H4 (cell line): Measurements from ENCODE around the gene FOLR3. TPM values are rescaled to one million over a fixed set of nuclear protein-coding genes. Genes with fewer than 3 reads are reported as not detected.
A peak's percentile ranks its signal among the peaks of the same experiment; 100 is the strongest.
"Not testable (repeated sequence)": the region's sequence is repeated elsewhere in the genome, so short reads cannot be mapped to it uniquely, and the experiment has no call there.

Experiments used
- DNase-seq: peaks from one replicate; pipeline ENCODE4 v3.0.0-alpha.2; 2015; ENCODE audit warnings: low spot score
- total RNA-seq: library from RNA; depleted of rRNA; stranded (reverse); fragments of >200 nt; shearing (Covaris generic); gene quantifications from 2 replicates; pipeline ENCODE4 v1.2.3, GENCODE V29; 2014; rRNA removed

Gene FOLR3
- not detected in 2 replicates for total RNA-seq

GRCh38 chr11:72135473-72135872 is at the start of gene FOLR3:
TSS of gene FOLR3 (plus strand) at chr11:72135725. CDS start at chr11:72135953, 228 bp downstream.
- not testable (repeated sequence) for DNase-seq

DNA sequence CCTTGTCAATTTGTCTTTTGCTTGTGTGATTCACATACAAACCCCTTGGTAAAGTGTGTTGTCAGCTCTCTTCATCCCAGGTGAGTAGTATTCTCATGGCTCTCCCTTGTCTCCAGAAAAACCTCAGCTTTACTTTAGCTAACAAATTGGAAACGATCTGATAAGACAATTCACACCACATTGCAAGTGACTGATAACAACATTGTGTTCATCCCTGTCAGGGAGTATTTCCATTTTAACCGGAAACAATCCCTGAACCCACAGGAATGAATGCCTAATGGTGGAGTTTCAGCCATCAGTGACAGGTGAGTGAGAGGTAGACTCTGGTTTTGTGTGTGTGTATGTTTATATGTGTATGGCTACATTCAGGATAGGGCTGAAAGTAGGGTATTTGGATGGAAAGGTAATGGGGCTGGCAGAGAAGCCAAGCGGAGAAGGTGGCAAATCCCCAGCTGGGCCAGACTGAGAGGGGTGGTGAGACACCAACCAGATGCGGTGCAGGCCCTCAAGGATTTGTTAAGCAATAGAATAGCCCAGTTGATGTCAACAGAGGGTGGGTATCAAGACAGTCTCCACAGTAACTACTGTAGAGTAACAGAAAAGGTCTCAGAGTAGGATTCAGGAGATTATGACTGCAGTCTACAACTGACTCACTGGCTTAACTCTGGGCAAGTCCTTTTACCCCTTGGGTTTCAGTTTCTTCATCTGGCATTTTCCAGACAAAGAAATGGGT is 47.3 kb upstream of the FOLR3 start:
- no peak for DNase-seq

DNA sequence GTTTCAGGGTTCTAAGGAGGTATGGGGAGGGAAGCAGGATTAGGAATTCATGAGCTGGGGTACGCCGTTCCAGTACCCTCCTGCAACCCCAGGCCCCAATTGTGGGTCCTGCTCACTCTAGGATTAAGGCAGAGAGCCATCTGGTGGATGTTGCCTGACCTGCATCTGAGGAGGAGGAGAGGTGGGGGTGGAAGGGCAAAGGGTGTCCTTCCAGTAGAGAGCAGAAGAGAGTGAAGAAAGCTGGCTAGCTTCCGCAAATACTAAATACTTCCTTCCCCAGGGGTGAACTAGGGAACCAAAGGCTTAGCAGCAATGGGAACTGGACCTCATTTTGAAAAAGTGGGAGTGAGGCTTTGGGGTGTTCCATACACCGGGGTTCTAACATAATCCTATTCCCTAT is 44.2 kb upstream of the FOLR3 start:
- DNase-seq: peak; percentile 59

- DNase-seq: no peak
These were observed 36.8 kb upstream of the FOLR3 start for GRCh38 chr11:72098741-72099140.

DNA sequence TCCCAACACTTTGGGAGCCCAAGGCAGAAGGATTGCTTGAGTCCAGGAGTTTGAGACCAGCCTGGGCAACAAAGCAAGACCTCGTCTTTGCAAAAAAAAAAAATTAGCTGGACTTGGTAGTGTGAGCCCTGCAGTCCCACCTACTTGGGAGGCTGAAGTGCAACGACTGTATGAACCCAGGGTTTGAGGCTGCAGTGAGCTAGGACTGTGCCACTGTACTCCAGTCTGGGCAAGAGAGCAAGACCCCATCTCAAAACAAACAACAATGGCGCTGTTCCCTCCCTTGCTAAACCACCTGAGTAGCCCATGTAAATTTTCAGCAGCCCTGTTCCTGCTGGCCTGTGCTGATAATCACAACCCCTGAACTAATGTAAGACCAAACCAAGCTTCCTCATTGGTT is 35.5 kb upstream of the FOLR3 start:
- no peak for DNase-seq

DNA sequence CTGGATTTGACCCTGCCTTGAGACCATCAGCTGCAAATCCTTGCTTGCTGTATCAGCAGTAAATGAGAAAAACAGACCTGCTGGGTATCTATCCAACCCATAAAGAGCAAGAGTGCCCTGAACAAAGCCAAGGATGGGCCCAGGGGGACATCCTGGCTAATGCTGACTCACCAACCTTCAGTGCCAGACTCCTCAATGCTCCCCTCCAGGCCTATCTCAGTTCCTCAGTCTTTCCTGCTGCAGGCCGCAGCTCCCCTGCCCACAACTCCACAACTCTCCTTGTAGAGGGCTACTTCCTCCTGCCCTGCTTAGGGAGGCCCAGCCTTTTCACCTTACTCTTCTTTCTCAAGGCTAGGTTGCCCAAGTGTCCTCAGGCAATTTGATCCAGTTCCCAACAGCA is 35.1 kb upstream of the FOLR3 start:
- DNase-seq: no peak

GRCh38 chr11:72102162-72102561 is 33.4 kb upstream of the FOLR3 start:
- no peak for DNase-seq

GRCh38 chr11:72102631-72102945 is 32.9 kb upstream of the FOLR3 start:
- DNase-seq: no peak

DNA sequence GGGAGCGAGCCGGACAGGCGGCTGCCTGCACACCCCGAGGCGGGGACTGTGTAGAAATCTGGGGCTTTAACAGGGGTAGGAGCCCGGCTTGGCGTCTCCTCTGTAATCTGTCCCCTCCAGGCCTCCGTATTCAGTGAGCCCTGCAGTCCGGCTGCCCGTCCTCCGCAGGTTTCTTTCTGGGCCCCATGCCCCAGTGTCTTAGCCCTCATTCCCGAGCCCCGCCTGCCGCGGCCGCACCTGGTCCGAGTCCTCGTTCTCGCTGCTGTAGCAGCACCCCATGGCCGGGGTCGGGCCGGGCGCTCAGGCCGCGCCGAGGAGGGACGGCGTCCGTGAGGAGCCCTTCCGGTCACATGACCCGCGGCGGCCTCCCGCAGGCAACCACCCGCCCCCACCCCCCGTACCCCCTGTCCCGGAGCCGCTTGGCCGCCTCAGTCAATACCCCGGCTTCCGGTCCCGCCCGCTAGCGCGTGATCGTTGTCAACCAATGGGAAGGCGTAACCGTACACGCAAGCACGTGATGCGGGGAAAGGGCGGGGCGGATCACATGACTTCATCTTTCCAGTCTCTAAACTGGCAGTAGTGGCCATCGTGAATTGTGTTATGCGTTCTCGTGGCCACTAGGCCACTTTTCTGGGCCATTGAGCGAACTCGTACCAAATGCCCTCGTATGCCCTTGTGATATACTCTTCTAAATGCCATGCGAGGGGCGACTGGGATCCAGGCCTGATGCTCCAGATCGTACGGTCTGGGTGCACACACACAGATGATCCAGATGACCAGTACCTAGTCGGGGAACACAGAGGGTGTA is 32.4 kb upstream of the FOLR3 start, which contains the start of gene LAMTOR1:
Gene LAMTOR1, minus strand, starts transcription at position 352 of the 808 bp plus-strand sequence. Its CDS starts 73 bp downstream, at position 279.
- DNase-seq: peak; percentile 99

GRCh38 chr11:72103754-72104167 is 31.8 kb upstream of the FOLR3 start:
- DNase-seq: no peak

DNA sequence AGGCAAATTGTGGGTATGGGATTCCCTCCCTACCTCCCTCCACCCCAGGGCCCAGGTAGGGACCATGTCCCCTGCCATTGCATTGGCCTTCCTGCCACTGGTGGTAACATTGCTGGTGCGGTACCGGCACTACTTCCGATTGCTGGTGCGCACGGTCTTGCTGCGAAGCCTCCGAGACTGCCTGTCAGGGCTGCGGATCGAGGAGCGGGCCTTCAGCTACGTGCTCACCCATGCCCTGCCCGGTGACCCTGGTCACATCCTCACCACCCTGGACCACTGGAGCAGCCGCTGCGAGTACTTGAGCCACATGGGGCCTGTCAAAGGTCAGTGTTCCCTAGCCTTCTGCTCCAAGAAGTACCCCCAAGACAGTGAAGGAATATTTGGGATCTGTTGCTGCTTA is 29.6 kb upstream of the FOLR3 start, which contains the start of gene TOMT:
Gene TOMT, plus strand, starts transcription at position 37 of the 400 bp plus-strand sequence. Its CDS starts 28 bp downstream, at position 65.
- no peak for DNase-seq

DNA sequence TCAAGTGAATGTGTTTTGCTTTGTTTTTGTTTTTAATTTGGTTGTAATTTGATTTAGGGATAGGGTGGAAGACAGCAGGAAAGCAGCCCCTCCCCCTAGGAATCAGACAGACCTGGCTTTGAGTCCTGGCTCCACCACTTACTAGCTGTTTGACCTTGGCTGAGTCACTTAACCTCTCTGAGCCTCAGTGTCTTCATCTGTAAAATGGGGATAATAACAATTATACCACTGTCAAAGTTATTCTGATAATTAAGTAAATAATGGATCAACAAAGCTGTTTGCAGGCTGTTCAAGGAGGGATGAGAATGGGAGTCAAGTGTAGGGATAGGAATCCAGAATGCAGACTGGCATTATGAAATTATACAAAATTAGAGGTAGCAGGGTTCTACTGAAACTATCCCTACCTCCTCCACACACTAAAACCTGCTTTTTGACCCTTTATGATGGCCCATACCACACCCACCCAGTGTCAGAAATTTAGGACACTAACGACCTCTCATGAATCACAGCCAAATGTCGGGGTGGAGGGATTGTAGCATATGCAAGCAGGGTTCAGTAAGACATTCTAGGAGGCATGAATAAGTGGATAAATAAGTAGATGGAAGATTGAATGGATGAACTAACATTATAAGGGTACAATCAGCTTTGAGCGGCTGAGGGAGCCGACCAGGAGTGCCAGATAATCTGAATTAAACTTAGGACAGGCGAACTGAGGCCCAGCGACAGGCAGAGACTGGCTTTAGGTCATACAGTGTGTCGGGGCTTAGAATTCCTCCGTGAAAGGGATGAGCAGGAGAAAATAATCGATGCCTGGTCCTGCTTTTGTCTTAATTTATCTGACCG is 24.0 kb upstream of the FOLR3 start:
- no peak for DNase-seq

DNA sequence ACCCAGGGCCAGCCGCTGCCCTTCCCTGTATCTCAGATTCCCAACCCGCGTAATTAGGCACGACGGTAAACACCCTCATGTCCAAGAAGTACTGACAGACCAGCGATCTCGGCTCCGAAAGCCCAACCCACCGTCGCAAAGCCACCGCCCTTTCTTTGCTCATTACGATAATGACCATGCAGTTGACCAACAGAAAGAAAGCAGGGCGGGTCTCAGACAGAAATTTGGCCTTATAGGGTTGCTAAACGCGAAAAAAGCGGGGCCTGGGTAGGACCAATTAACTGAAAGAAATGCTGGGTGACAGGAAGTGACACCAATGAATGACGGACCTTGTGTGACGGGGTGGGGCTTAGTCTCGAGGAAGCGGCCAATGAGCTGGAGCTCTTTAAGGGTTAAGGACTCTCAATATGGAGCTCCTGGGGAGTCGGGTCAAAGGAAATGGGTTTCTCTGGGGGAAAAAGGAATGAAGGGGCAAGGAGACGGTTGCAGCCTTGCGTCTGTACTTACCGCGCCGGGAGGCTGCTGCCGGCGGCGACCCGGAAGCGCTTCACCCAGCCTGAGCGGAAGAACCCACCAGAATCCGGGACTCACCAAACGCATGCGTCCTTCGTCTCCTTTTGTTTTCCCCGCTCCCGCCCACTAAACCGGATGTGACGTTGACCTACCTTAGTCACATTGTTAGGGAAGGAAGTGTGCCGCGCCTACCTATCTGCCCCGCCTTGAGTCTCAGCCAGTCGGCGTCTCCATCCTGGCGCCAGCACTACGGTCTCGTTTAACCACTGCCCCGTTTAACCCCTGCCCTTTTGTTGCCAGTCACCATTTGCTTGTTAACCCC is 23.2 kb upstream of the FOLR3 start, which contains the start of gene ANAPC15:
Gene ANAPC15, minus strand, starts transcription at position 553 of the 835 bp plus-strand sequence. CDS start 1,419 bp downstream, outside the sequence.
- DNase-seq: peak; percentile 99

DNA sequence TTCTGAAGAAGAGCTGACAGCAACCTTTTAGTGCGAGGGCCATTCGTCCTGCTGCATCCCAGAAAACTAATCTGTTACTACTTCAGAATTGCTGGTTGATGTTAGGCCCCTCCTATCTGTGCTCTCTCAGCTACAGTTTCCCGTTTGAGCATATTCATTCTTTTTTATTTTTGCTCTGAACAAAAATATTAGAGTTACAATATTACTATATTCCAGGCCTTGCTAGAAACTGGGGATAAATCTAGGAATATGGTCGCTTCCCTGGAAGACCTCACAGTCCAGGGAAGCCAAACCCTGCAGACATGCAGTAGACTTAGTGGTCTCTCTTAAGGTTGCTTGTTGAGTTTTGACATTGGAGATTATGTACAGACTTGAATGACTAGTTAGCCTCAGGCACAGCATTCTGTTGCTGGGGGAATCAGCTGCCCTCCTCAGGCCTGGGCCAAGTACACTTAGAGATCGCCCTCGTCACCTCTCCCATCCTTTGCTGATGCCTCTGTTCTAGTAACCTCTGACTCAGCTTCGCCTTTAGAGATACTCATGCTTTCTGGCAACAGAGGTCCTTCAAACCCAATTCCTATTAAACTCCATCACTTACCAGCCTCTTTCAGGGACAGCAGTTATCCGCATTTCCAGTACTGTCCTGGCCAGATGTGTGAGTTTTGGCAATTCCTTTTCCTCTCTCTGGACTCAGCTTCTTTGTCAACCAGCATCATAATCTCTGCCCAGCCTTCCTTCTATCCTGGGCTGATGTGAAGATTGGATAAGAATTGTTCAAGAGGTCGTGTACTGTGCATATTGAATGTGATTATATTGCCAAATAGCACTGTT is 22.3 kb upstream of the FOLR3 start:
- DNase-seq: no peak

- no peak for DNase-seq
These were observed 21.0 kb upstream of the FOLR3 start for GRCh38 chr11:72114570-72114969.

DNA sequence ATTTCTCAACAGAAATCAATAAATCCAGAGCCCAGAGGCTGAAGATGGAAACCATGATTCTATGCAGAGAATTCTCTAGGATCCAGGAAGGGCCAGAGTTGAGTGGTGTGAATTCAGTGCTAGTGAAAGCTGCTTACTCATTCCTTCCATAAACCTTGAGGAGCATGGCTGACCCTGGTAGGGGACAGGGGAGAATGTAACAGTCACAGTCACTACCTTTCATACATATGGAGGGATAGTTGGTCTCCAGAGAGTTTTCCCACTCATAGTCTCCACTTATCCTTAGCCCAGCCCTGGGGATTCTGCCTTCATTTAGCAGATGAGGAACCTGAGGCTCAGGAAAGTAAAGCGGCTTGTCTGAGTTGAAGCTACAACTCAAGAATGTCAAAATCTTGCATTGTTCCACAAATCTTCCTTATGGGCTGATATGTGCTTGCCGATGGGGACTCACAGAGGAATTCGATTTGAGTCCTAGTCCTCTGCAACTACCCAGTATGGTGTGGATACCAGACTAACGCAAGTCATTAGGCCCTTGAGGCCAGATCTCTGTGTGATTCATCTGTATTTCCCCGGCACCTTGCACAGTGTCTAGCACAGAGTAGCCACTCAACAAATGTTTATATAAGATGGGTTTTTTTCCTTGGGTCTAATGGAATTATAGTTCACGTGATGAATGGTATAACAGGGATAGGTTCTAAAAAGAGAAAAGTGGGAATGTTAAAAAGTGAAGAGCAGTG is 19.3 kb upstream of the FOLR3 start:
- no peak for DNase-seq

GRCh38 chr11:72119198-72119597 is 16.3 kb upstream of the FOLR3 start:
- no peak for DNase-seq

- DNase-seq: no peak
These were observed 14.6 kb upstream of the FOLR3 start for GRCh38 chr11:72120930-72121329.

GRCh38 chr11:72122607-72123006 is 12.9 kb upstream of the FOLR3 start:
- DNase-seq: no peak
